Stimulated activated CD4-positive, alpha-beta T cell treated with anti-CD3 and anti-CD28 coated beads, TNF-alpha, amount 100 ng/mL, for 4 hours (primary cell): ENCODE results near the gene FSTL4.

Experiments used
- DNase-seq, 3 experiments: peaks; one replicate each; pipeline ENCODE4 v3.0.0-alpha.2; 2020; ENCODE audit warnings: low read depth in 3 of 3

FSTL4 gene

DNA sequence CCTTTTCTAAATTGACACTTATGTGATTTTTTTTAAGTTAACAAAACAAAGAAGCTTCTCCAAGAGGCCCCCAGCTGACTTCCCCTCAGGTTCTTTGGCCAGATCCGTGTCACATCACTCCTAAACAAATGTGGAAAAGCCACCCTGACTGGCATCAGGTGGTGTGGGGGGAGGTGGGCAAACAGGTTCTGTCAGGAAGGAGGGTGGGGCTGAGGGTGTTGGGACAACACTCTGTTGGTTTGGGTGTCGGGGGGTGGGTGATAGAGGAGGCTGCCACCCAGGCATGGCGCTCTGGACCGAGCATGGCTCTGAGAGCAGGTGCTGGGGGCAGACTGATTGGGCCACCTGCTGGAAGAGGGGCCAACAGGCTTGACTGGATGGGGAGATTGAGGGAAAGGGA, 349.7 kb downstream of the FSTL4 start:
- no peak for DNase-seq

DNA sequence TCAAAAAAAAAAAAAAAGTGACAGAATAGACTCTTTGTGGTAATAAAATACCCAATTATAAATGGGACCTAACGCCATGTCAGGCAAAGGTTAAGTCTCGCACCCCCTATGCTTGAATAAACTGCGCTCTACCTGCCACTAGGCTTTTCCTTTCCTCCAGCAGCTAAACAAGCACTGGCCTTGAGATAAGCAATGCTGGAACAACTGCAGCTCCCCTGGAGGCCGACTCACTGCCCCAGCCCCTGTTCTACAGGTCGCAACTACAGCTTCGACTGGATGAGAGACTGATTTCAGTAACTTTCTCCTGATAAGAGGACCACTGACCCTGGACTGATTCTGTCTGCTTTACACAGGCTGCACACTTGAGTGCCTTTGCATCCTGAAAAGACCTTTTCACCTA, 350.3 kb downstream of the FSTL4 start:
- DNase-seq, result no peak

- no peak for DNase-seq
These were observed 351.6 kb downstream of the FSTL4 start for GRCh38 chr5:133260715-133261114.

GRCh38 chr5:133259199-133259997, 352.9 kb downstream of the FSTL4 start:
- DNase-seq, result no peak

GRCh38 chr5:133257977-133258376, 354.4 kb downstream of the FSTL4 start:
- no peak for DNase-seq

GRCh38 chr5:133256276-133256675, 356.1 kb downstream of the FSTL4 start:
- no peak for DNase-seq

GRCh38 chr5:133254803-133255202, 357.5 kb downstream of the FSTL4 start:
- DNase-seq, result no peak

GRCh38 chr5:133253671-133254070, 358.7 kb downstream of the FSTL4 start:
- no peak for DNase-seq

- no peak for DNase-seq
These were observed 359.3 kb downstream of the FSTL4 start for GRCh38 chr5:133253070-133253469.

DNA sequence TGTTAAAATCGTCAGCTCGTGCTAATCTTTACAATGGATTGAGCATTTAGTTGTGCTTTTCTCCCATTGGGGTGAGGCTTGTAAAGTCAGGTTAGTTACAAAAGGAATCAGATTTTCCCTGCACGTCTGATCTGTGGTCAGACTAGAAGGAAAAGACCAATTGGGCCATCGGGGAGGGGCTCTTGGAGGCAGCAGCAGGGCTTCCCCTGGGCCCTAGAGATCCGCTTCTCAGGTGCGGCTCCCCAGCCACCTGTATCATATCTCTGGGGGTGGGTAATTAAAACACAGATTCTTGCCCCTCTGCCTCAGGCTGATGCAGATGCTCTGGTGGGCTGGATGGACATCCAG, 360.2 kb downstream of the FSTL4 start:
- DNase-seq, result no peak

DNA sequence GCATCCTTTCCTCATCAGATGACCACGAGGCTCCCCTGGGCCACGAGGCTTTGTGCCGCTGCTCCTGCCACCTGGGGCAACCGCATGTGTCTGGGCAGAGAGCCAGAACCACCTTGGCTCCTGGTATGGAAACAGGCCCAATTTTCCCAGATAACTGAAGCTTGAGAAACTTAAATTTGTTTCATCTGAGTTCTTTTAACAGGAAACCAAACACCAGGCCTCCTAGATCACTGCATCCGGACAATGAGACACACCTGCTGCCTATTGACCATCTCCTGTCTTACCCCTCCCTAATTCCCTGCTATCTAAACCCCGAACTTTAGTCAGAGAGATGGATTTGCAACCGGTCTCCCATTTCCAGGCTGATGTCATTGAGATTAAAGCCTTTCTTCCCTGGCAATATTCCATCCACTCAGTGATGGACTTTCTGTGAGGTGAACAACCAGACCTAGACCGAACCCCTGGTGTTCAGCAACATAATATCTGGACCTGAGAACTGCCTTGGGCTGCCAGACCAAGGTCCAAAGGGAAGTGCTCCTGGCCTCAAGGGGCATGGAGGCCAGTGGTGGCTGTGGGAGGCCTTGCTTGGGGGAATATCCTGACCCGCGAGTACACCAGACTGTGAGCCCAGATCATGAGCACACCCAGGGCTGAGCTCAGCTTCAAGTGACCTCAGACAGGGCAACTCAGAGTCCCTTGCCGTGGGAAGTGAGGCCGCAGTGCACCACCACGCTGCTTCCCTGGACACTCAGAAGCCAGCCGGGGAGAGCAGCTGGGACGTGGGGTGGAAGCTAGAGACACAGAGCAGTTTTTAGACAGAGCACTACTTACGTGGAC, 360.8 kb downstream of the FSTL4 start:
- DNase-seq, result no peak

DNA sequence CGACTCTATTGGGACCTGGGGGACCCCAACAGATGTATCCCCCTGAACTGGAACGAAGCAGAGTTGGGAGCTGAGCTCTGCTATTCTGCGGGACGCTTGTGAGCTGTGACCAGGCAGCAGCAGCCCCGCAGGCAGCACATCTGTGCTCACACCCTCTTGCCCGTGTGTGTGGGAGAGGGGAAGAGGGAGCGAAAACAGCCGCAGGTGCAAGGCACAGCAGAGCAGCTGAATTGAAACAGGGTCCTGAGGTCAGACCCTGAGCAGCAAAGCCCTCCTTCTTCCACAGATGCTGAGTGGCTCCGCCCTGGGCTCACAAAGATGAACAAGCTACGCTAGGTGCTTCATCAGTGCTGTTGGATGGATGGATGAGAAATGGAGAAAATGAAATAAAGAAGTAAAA, 361.8 kb downstream of the FSTL4 start:
- DNase-seq, result no peak

DNA sequence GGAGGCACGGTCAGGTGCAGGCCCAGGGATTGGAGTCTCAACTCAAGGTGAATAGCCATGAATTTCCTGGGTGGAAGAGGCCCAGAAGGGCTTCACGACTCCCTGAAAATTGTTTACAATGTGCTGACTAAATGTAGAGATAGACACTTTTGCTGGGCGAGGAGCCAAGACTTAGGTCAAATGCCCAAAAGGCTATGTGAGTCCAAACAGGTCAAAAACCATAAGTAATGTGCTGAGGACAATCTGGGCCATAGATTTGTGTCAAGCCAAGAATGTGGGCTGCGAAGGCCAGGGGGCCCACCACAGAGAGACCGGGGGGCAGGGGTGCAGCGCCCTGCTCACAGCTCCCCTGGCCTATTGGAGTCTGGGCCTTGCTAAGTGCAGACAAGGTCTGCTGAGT, 362.7 kb downstream of the FSTL4 start:
- DNase-seq, result no peak

GRCh38 chr5:133247881-133248624, 364.3 kb downstream of the FSTL4 start:
- DNase-seq, result no peak

GRCh38 chr5:133247151-133247709, 365.1 kb downstream of the FSTL4 start:
- DNase-seq, result no peak

DNA sequence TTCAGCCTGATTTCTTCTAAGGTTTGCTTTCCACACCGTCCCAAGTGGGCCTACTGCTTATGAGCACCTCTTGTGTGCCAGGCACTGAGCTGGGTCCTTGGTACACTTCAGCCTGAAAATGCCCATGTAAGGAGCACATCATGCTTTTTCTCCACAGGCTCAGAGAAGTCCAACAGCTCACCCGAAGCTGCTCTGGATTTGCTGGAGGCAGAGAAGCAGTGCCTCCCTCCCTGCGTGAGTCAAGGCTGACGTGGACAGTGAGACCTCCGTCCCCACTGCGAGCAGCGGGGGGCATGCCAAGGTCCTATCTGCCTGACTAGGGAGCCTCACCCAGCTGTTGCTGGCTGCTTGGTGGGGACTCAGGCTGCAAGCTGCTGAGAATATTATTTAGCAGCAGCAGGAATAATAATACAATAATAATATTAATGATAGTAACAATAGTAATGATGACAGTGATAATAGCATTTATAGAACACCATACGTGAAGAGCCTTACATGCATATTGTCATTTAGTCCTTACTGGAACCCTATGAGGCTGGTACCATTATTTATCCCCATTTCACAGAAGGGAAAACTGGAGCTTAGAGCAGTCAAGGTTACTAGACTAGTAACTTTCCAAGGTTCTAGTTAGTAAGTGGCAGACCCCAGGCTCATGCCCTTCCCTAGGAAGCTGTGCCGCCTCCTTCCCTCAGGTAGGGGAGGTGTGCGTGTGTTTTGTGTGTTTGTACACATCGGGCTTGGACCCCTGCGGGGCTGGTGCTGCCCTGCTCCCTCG, 365.8 kb downstream of the FSTL4 start:
- no peak for DNase-seq

DNA sequence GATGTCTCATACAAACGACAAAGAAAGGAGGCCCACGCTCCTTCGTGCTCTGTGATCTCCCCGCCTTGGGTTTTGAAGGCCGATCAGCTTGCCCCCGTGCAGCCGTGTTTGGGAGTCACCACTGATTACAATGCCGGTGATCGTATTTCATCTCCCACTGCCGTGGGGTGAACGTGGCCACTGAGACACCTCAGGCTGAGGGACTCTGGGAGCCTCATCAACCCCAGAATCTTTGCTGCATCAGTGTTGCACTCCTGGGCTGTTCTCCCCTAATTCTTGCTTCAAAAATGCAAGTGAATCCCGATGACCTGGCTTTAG, 366.3 kb downstream of the FSTL4 start:
- DNase-seq, result no peak

- no peak for DNase-seq
These were observed 366.9 kb downstream of the FSTL4 start for GRCh38 chr5:133245191-133246052.

DNA sequence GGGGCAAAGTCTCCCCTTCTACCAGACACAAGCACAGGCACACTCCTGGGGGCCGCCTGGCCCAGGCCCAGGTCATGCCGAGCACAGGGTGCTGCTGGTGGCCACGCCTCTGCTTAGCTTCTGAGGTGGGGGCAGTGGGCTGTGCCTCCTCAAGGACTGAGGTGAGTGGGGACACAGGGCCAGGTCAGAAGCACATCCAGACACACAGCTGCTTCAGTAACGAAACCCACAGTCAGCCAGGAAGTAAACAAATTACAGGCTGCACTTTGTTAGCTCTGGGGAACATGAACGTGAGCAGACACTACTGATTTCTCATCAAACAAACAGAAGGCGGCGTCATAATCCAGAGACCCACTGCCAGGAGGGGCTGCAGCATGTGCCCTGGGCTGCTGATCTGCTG, 368.1 kb downstream of the FSTL4 start:
- DNase-seq, result no peak

- no peak for DNase-seq
These were observed 369.1 kb downstream of the FSTL4 start for GRCh38 chr5:133243196-133243595.
